HPDE6-E6E7 (cell line): Measurements from ENCODE around the gene POU2F2.
A peak's percentile ranks its signal among the peaks of the same experiment; 100 is the strongest.
"Not testable (repeated sequence)": the region's sequence is repeated elsewhere in the genome, so short reads cannot be mapped to it uniquely, and the experiment has no call there.

Source experiments
- DNase-seq: peaks from one replicate; pipeline ENCODE4 v3.0.0; 2011; ENCODE audit warnings: missing footprints; ENCODE audit errors: extremely low spot score

Gene POU2F2

GRCh38 chr19:42062381-42062780 is 69.9 kb downstream of the POU2F2 start:
- no peak for DNase-seq

GRCh38 chr19:42060117-42060516 is 72.1 kb downstream of the POU2F2 start:
- DNase-seq = no peak

GRCh38 chr19:42059196-42059595 is 73.0 kb downstream of the POU2F2 start:
- DNase-seq = no peak

GRCh38 chr19:42057846-42058245 is 74.4 kb downstream of the POU2F2 start:
- no peak for DNase-seq

GRCh38 chr19:42054205-42054604 is 78.0 kb downstream of the POU2F2 start:
- DNase-seq = no peak

- DNase-seq = no peak
Observed at GRCh38 chr19:42053037-42053935, 79.0 kb downstream of the POU2F2 start.

- no peak for DNase-seq
Observed at GRCh38 chr19:42052241-42052863, 79.9 kb downstream of the POU2F2 start.

GRCh38 chr19:42051166-42052115 is 80.8 kb downstream of the POU2F2 start:
- DNase-seq = peak; percentile 94

- peak; percentile 28 for DNase-seq
Observed at GRCh38 chr19:42048992-42049391, 83.3 kb downstream of the POU2F2 start.

GRCh38 chr19:42045575-42045974 is 86.7 kb downstream of the POU2F2 start:
- no peak for DNase-seq

GRCh38 chr19:42042455-42043170 is 89.6 kb downstream of the POU2F2 start:
- no peak for DNase-seq

GRCh38 chr19:42040491-42040890 is 91.8 kb downstream of the POU2F2 start:
- DNase-seq = not testable (repeated sequence)

GRCh38 chr19:42040031-42040430 is 92.2 kb downstream of the POU2F2 start:
- DNase-seq = no peak

GRCh38 chr19:42038666-42039065 is 93.6 kb downstream of the POU2F2 start:
- no peak for DNase-seq

- DNase-seq = no peak
Observed at GRCh38 chr19:42037649-42038048, 94.6 kb downstream of the POU2F2 start.
